ENCODE measurements around the gene IRF1.

The IRF1 gene

GRCh38 chr5:132485641-132486317 is 4.8 kb downstream of the IRF1 start:
- DNase-seq: peak; percentile 25

DNA sequence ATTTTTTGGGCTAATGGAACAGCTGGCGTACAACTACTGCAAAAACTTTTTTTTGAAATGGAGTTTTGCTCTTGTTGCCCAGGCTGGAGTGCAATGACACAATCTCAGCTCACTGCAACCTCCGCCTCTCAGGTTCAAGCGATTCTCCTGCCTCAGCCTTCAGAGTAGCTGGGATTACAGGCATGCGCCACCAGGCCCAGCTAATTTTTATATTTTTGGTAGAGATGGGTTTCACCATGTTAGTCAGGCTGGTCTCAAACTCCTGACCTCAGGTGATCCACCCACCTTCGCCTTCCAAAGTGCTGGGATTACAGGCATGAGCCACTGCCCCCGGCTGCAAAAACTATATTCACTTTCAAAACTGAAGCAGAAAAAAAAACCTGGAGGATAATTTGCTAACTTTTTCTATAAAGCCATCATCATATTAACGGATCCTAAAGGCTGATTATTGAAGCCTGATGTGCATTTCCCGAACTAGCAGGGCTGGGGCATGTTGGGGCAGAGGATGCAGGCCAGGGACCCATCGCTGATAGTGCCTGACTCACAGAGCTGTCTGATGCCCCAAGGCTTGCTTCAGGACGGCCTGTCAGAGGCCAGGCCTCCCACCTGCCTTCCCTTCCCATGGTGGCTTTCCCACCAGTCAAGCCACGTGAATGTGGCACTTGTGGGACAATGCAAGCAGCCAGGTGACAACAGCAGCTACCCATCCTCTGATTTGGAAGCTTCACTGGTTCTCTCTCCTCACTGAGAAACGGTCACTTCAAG is 5.5 kb downstream of the IRF1 start:
- peak; percentile 23 for DNase-seq

GRCh38 chr5:132484391-132484725 is 6.2 kb downstream of the IRF1 start:
- DNase-seq: peak; percentile 6

- peak; percentile 9 for DNase-seq
These were observed 6.7 kb downstream of the IRF1 start for GRCh38 chr5:132483661-132484390.

GRCh38 chr5:132483101-132483500 is 7.5 kb downstream of the IRF1 start:
- DNase-seq: no peak

- peak; percentile 45 for DNase-seq
These were observed 8.9 kb downstream of the IRF1 start for GRCh38 chr5:132481596-132482211.

DNA sequence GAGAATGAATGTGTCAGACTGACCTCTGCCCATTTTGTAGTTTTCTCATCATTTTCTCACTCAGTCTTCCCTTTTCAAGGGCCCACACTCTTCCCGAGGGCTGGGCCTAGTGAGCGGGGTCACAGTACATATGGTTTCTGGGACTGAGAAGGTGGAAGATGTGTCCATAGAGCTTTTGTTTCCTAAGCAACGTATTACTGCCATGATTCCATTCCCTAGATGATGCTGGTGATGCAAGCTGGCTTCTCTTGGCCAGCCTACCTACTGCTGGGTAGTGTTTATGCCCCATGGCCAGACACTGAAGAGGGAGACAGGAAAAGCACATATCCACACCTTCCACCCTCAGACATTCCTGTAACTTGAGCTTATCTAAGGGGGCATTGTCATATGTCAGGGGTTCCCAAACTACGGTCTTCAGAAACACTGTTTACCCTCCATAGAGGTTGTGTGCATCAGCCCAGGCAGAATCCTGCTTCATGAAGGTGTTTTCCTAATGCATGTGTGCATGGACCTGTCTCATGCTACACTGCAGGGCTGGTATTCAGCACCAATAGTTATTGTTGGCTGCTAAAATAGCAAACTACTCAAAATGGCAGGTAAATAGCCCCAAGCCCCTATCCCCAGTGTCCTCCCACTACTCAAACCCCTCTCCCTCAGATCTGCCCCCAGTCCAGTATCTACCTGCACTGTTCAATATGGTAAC is 9.5 kb downstream of the IRF1 start:
- peak; percentile 42 for DNase-seq

- DNase-seq: peak; percentile 38
These were observed 10.1 kb downstream of the IRF1 start for GRCh38 chr5:132480546-132480892.

DNA sequence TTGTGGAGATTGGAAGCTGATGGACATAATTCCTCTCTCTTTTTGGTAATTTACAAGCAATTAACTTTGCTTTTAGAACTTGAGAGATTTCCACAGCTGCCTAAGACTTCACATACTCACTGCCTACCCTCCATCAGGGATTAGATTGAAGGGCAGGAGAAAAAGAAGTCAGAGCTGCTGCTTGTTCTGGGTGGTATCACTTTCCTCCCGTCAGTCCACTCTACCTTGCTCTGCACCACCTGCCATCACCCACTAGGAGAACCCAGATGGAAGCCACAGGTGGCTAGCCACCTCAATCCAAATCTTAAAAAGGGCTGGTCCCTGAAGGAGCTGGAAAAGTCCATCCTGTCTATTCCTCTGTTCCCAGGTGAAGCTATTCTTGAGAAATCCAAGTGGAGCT is 10.5 kb downstream of the IRF1 start:
- DNase-seq: peak; percentile 55

- DNase-seq: peak; percentile 54
These were observed 11.2 kb downstream of the IRF1 start for GRCh38 chr5:132479111-132479951.

DNA sequence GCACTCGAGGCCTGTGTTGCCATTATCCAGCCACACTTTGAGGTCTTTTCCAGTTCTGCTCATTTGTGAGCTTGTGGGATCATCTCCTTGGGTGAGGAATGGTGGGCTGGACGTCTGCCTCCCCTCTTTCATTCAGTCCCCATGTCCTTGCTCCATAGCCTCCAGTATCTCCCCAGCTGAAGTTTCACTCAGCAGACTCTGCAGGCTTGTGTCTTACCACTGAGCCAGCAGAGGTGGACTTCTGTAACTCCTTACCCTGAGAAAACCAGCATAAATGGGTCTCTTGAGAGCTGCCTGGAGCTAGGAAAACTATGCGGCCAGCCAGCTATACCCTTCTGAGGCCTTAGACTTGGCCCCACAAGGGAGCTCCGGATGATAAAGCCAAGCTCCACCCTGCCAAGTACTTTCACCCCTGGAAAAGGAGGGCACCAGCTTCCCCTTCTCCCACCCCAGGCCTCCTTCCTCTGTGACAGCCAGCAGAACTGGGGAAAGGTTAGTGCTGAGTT is 12.2 kb downstream of the IRF1 start:
- no peak for DNase-seq

- peak; percentile 48 for DNase-seq
These were observed 12.7 kb downstream of the IRF1 start for GRCh38 chr5:132477784-132478365.

DNA sequence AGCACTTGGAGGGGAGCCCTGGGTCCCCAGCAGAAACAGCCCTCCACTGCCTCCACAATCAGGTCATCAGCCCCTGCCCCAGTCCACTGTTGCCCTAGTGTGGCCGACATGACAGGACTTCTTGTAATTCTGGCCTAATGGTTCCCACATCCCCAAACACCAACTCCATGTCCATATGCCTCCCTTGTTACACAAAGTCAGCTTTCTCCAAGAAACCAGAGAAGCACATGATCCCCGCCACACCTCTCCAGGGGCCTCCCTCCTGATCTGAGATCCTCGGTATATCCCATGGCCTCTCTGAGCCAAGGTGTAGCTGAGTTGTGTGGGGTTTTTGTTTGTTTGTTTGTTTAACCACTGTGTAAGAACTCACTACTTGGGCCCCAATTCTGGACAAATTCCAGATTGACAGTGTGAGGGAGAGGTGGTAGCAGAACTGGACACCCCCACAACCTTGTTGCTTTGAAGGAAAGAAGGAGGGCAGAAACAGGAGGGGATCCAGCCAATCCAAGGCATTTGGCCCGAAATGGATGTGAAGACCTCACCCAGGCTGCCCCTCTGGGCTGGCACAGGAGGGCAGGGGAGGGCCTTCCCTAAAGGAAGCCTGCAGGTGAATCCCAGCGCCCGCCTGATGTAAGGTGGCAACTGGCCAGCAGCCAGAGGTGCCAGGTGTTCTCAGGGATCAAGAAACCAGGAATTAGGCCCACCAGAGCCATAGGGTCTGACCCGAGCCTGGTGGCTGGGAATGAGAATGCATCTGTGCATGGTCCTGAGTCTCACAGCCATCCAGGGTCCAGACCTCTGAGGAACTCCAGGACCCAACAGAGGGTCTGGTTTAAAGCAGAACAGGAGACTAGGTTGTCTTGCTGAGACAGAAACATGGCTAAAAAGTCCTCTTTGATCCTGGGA is 13.4 kb downstream of the IRF1 start:
- DNase-seq: peak; percentile 34

DNA sequence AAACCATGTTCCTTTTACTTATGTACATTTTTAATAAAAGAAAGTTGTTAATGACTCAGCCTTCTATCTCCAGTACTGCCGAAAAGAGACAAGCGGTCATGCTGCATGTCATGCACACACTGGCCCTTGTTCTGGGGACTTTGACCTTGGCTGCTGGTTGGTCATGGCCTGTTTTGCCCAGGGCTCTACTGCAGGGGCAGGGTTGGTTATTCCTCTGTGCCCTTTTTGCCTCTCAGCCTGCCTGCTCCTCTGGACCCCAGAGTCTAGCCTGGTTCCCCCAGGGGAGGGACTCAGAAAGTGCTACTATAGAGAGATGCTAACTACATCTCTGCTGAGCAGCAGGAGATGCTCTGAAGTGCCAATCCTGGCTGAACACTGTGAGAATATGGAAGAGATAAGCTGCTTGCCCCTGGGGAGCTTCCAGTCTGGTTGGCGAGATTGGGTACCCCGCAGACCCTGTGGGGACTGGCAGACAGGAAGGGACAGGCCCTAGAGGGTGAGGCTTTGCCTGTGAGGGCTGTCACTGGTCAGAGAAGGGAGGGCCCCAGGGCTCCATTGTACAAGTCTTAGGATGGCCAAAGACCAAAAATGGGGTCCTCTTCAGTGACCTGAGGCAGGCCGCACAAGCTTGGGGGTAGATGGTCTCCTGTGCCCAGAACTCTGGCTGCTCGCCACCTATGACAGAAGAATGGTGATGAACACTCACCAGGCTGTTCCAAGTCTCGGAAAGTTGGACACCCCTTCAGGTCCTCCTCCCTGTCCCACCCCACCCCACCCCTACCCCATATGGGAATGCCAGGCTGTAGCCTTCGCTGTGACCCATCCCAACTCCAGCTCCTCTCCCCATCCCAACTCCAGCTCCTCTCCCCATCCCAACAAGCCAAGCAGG is 14.3 kb downstream of the IRF1 start:
- peak; percentile 25 for DNase-seq

GRCh38 chr5:132475497-132475882 is 15.1 kb downstream of the IRF1 start:
- no peak for DNase-seq

GRCh38 chr5:132474881-132475496 is 15.6 kb downstream of the IRF1 start:
- DNase-seq: no peak

DNA sequence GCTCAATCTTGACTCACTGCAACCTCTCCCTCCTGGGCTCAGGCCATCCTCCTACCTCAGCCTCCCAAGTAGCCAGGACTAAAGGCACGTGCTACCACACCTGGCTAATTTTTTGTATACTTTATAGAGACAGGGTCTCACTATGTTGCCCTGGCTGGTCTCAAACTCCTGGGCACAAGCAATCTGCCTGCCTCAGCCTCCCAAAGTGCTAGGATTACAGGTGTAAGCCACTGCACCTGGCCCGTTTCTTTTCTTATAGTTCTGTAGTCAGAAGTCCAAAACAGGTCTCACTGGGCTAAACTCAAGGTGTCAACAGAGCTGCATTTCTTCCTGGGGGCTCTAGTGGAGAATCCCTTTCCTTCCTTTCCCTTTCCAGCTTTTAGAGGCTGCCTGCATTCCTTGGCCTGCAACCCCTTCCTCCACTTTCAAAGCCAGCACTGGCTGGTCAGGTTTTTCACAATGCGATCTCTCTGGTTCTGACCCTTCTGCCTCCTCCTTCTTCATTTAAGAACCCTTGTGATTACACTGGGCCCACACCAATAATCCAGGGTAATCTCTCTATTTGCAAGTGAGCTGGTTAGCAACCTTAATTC is 16.3 kb downstream of the IRF1 start:
- no peak for DNase-seq

GRCh38 chr5:132473668-132474067 is 16.9 kb downstream of the IRF1 start:
- DNase-seq: no peak

Measured in CD4-positive, alpha-beta T cell treated with Interleukin-12 subunit alpha and Interleukin-12 subunit beta, for 1 hour (primary cell).